SKM-1 treated with dmso at 0.1 percent for 144 hours (cell line): ENCODE measurements around the gene DDIT4.
"Not testable (repeated sequence)": the region's sequence is repeated elsewhere in the genome, so short reads cannot be mapped to it uniquely, and the experiment has no call there.

Source experiments
- DNase-seq: peaks from one replicate; lab custom pipeline; 2025; ENCODE audit not compliant: unreplicated experiment; lab: John Stamatoyannopoulos, UW

DDIT4 gene

DNA sequence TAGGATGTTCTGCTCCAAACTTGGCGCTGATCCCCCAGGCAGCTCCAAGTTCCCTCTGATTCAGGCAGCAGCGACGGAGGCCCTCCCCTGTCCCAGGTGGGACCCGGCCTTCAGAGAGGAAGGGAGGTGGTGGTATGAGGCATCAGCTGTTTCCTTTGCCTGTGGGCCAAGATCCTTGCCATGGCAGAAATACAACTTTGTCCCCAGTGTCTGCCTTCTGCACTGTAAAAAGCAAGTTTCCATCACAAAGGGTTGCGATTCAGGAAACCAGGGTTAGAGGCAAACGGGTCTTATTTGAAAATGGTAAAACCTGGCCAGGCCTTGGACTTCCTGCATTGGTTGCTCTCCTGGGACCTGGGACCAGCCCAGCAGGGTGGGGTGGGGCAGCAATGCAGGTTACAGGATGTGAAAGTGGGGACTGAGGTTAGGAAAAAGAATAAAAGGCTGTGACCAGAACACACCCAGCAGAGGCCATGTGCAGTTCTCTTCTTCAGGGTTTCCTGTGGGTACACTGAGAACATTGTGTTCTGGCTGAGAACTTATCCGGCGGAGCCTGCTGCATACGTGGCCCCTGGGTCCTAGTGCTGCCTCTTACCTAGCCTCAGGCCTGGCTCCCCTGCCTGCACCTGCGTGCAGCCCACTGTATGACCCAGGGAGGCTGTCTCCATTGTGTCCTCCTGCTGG is 25.1 kb upstream of the DDIT4 start:
- DNase-seq, result peak; percentile 57

DNA sequence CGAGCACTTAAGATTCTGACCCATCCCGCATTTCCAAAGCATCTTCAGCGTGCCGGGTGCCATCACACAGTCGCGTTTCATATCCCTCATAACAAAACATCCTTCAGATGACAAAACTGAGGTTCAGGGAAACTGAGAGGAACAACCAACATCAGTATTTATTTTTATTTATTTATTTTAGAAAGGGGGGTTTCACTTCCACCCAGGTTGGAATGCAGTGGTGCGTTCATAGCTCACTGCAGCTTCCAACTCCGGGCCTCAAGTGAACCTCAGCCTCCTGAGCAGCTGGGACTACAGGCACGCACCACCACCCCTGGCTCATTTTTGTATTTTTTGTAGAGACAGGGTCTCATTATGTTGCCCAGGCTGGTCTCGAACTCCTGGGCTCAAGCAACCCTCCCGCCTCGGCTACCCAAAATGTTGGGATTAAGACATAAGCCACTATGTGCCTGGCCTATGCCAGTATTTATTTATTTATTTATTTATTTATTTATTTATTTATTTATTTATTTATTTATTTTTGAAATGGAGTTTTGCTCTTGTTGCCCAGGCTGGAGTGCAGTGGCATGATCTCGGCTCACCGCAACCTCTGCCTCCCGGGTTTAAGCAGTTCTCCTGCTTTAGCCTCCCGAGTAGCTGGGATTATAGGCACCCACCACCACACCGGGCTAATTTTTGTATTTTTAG is 24.4 kb upstream of the DDIT4 start:
- DNase-seq, result not testable (repeated sequence)

DNA sequence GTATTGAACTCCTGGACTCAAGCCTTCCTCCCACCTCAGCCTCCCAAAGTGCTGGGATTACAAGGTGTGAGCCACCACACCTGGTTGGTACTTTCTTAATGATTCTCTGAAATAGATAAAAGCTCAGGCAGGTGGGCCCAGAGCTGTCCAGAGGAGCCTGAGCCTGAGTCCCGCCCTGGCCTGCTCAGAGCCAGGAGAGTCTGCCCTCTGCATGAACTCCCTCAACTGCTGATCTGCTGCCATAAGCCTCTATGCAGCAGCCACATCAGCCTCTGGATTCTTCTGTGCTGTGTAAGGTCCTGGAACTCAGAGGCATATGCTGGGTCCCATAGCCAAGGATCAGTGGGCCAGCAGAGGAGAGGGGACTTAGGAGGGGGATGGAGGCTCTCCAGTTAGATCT is 23.1 kb upstream of the DDIT4 start:
- DNase-seq, result no peak

DNA sequence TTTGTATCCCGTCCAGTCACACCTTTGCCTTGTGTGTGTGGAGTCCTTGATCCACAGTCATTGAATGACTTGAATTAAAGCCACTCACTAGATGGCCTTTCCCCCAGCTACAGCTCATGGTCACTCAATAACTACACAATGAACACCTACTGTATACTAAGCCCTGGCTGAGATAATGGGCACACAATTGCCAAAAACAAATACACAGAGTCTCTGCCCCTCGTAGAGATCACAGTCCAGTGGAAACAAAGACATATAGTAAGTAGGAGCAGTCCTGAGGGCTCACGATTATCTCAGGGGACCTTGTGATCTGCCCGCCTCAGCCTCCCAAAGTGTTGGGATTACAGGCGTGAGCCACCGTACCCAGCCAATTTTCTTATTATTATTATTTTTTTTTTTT is 22.1 kb upstream of the DDIT4 start:
- DNase-seq, result no peak

DNA sequence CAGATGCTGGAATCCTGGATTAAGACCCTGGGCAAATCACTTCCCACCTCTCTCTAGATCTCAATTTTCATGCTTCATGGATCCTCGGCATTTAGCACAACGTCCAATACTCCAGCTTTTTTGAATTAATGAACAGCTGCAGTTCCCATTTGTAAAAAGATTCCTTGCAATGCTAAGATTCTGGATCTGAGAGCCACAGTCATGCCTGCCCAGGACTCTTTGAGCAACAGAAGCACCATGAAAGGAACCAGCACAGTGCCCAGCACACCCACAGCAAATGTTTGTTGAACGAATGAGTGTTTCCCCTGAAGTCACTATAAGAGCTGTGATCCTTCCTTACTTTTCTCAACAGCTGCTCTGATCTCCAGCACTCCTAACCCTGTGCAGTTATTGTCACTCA is 20.8 kb upstream of the DDIT4 start:
- DNase-seq, result no peak

DNA sequence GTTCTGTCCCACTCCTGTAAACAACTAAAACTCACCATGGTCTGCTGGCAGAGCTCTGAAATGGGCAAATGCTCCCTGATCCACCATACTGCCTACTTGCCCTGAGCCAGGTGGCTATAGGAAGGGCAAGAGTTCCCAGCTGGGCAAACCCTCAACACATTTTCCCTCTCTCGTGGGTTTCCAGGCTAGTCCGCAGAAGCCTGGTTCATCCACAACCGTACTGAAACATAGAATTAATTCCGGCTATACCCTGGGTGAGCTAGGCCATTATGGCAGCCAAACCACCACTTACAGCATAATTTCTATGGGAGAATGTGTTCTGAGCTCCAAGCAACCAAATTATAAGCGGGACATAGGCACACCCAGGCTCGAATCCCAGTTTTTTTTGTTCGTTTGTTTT is 20.1 kb upstream of the DDIT4 start:
- DNase-seq, result no peak

DNA sequence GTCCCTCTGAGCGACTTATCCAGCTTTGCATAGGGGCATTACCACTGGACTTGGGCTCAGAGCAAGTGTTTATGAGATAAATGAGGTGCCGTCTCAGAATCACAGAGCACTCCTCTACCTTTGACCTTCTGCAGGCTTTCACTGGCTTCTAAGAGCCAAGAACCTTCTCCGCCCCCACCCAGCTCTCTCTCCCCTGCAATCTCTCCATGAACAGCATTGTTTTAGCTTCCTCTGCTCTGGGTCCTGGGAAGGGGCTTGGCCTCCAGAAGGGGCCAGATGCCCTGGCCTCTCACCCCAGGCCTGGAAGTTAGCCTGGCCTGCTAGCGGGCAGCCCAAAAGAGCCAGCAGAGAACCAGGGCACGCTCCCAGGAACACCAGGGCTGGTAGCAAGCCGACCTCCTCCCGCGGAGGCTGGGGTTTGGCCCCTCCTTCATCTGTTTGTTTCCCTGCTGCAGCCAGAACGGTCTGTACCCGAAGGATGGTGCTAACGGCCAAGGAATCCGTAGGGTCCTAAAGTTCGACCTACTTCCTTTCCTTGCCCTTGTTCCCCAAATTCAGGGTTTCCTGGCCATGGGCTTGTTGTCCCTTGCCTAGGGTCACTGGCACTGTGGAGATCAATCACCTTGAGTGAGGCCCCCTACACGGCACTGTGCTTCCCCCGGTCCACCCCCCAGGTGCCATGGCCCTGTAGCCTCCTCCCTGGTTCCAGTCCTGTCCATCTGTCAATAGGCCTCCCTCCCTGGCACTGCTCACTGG is 18.7 kb upstream of the DDIT4 start:
- DNase-seq, result peak; percentile 24

DNA sequence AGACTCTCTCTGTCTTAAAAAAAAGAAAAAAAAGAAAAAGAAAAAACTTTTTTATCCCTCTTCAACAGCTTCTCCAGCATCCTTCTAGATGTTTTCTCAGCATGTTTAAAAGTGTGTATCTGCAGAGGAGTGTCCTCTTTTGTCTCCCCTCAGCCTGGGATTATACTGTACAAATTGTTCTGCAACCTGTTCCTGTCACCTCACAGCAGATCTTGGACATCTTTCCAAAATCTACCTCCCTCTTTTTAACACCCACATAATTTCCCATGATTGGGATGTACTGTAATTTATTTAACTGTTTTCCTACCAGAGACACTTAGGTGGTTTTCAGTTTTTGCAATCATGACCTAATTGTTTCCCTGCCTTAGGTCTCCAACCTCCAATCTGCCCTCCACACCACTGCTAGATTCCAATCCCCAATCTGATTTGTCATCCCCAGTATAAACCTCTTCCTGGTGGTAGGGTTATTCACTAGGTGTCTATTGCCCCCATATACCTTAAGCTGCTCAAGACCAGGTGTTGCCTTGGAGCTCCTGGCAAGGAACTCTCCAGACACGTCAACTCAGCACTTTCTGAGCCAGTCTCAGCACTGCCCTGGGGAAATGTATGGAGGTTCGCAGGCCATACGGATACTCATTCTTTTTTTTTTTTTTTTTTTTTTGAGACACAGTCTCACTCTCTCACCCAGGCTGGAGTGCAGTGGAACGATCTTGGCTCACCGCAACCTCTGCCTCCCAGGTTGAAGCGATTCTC is 17.6 kb upstream of the DDIT4 start:
- DNase-seq, result no peak

DNA sequence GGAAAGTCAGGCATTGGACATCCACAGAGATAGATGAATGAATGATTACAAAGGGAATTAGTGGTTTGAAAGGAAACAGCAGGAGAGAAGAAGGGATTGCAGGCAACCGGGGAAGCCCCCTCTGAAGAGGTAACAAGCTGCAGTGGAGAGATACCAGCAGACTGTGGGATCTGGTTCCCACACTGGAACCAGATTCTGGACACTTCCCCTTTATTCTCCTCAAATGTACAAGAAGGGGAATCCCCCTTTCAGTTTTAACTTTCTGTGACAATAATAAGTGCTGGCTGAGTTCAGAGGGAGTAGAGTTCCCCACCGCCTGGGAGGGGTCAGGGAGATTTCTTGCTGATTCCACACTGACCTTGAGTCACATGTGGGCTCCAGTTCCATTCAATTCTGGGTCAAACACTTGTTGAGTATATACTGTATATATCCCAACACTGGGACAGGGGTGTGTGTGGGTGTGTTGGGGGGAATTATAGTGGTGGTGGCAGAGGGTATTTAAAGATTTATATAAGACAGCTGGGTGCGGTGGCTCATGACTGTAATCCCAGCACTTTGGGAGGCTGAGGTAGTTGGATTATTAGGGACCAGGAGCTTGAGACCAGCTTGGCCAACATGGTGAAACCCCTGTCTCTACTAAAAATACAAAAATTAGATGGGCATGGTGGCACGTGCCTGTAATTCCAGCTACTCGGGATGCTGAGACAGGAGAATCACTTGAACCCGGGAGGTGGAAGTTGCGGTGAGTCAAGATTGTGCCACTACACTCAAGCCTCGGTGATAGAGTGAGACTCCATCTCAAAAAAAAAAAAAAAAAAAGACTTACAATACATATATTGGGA is 16.5 kb upstream of the DDIT4 start:
- peak; percentile 60 for DNase-seq

DNA sequence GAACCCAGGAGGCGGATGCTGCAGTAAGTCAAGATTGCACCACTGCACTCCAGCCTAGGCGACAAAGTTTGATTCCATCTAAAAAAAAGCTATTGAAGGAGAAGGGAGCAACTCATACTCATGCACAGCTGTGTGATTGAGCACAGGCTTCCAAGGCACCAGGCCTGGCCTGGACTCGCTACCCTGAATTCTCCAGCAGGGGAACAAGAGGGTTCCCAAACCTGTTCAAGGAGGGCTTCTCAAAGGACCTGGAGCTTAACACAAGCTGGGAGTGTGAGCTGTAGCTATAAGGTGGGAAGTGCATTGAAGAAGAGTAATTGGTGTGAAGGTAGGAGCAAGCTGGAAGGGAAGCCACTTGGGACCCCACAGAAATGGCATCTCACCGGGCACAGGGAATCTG is 15.1 kb upstream of the DDIT4 start:
- no peak for DNase-seq

DNA sequence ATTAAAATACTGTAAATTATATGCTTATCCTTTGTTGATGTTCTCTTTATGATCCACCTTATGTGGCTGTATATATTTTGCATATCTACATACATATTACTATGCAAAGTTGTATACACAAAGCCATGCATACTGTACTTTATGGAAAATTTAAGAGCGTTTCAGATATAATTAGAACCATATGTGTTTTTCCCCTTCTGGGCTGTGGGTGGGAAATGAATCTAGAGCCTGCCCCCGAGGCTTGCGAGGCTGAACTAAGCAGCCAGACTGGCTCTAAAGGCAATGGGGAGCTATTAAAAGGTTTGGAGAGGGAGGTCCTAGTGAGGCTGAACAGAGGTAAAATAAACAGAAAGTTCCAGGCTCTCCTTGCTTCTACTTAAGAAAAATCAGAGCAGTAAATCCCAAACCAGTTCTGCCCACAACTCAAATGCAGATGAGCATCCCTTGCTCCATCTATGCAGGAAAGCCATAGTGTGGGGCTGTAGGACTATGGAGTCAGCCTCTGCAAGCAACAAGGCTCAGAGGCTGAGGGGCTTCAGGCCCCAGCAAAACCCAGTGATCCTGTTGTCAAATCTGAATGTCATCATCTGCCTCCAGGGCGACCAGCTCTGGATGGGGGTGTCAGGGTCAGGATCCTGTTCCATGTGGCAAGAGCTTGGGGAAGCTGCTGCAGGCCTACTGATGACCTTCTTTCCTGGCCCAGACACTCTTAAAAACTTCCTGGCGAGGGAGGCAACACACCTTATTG is 14.1 kb upstream of the DDIT4 start:
- no peak for DNase-seq

DNA sequence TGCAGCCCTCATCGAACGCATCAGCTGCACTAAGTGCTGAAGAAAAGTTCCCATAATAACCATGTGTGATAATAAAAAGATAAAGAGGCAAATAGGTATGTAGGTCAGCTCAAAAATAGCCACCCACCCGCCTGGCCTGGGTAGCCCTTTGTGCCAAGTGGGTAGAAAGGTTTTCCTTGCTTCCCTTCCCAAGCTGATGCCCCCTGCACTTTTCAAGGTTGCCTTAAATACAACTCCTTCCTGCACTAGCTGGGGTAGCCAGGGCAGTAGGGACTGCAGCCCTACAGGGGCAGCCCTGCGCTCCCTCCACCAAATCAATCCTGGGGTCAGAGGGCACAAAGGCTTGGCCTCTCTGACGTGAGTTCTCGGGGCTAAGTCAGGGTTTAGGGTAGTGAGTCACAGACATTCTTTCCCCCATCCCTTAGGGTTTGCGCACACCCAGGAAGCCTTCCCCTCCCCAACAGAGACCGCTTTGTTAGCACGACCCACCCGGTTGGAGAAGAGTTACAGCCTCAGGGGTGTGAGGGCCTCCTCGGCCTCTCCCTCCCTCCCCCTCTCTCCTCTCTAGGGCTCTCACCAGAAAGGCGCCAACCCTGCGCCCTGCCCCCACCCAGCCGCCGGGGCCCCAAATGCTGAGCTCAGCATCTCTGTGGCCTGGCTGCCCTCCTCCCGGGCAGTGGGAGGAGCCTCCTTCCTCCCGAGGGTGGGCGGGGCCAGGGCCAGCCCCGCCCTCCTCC is 13.3 kb upstream of the DDIT4 start:
- peak; percentile 72 for DNase-seq

DNA sequence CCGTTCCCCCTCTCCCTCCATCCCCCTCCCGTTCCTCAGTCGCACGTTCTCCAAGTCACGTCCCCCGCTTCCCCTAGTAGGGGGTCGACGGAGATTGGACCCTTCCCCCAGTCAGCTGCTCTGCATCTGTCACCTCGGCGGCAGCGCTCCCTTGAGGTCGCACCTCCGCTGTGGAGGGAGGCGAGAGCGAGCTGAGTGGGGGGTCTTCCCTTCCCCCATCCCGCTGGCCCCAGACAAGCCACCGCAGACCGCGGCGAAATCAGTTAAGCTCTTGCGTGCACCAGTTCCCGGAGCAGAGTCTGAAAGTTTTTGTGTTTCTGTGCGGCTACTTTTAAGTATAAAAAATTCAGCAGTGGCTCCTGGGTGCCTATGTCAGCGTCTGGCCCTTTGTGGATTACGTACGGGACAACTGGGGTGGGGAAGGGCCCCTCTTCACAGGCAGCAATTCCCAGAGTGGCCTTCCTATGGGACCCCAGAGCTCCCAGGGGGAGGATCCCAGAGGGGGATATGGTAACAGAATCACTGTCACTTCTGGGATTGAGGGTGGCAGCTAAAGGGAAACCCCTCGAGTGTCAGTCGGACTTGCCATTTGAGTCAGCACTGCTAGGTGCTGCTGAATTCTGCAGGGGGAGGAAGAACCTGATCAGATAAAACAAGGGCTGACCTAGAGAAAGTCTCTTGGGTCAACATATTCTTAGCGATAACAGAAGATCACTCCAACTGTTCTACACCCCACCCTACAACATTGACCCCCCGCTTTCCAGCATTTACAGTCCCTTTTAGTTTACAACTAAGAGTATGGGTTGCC is 12.5 kb upstream of the DDIT4 start:
- DNase-seq, result peak; percentile 31

DNA sequence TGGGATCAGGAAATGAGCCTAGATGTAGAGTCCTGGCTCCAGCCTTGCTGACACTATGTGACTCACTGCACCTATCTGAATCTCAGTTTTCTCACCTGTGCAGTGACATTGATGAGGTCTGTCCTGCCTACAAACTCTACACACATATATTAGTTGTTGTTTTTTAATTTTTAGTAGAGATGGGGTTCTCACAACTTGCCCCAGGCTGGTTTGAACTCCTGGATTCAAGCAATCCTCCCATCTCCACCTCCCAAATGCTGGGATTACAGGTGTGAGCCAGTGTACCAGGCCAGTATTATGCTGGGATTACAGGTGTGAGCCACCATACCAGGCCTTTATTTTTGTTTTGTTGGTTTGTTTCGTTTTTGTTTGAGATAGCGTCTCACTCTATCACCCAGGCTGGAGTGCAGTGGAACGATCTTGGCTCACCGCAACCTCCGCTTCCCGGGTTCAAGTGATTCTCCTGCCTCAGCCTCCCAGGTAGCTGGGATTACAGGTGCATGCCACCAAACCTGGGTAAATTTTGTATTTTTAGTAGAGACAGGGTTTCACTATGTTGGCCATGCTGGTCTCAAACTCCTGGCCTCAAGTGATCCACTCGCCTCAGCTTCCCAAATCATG is 11.8 kb upstream of the DDIT4 start:
- no peak for DNase-seq

DNA sequence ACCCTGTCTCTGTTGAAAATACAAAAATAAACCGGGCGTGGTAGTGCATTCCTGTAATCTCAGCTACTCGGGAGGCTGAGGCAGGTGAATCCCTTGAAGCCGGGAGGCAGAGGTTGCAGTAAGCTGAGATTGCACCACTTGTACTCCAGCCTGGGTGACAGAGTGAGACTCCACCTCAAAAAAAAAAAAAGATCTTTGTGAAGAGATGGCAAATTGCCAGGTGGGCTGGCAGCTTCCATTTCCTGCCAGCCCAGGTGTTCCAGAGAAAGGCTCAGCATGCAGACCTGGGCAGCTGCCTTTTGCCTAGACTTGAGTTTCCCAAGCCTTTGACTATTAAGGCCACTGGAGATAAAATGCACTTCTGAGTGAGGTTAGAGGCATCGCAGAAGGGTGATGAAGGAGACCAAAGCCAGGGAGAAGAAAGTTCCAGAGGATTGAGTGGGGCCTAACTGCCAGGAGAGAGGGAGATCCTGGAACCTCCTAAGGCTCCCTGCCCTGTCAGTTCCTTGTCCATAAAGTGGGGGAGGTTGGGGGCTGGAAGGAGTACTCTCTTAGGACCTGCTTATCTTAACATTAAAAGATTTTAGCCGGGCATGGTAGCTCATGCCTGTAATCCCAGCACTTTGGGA is 10.0 kb upstream of the DDIT4 start:
- no peak for DNase-seq

DNA sequence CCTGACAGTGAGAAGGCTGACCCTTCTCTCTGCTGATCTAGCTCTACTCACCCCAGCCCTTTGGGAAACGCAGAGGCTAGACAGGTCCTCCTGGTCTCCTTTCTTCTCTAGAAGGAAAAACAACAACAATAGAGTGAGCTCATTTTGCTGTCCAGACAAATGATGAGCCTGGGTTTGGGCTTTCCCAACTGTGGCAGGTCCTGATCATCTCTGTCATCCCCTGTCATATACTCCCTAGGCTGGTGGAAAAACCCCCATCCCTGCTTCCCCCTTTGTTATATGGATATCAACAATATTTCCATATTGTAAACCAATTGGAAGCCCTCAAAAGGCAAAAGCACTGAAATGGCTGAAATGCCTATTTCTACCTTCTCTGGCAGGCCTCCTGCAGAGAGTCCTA is 9.2 kb upstream of the DDIT4 start:
- DNase-seq, result no peak

DNA sequence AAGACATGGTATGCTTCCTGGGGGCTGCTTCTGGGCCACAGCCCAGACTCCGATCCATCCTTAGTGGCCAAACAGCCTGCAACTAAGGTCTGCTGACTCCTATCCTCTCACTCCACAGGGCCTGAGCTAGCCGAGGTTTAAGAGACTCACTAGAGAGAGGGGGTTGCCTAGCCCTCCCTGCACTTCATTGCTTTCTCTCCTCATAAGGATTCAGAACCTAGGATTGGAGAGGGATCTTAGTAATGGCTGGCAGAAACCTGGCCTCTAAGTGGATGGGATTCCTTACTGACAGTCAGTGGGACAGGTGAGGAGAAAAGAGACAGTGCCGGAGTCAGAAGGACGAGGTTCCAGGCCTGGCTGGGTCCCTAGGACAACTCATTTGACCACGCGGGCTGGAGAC is 8.2 kb upstream of the DDIT4 start:
- DNase-seq, result no peak
